ENCODE results near the gene KLHL29. TPM values are rescaled to one million over a fixed set of nuclear protein-coding genes. Genes with fewer than 3 reads are reported as not detected.

The KLHL29 gene
- total and polyA plus RNA-seq, 2 experiments from 2014 or later, result 1.5 to 6.5 TPM

GRCh38 chr2:23541503-23542229, 156.7 kb downstream of the KLHL29 start:
- Mint-ChIP-seq H3K27ac (no peak overlapping the region), H3K36me3 (ENCODE audit: low read depth) (no peaks in the 10 kb centered on the region; the same call in 2 of the 3 replicates), H3K27me3 (ENCODE audit: insufficient read depth, low read depth, poor library complexity) (peaks cover 15% of the 10 kb centered on the region), H3K4me3 (no peak overlapping the region), H3K4me1 (peaks cover 3% of the 10 kb centered on the region; the same call in 1 of the 3 replicates), H3K9me3 (no peaks in the 10 kb centered on the region; the same call in 2 of the 3 replicates)
- ATAC-seq (no peak), DNase-seq (ENCODE audit: low spot score) (no peak)
- Histone ChIP-seq H3K4me3 (no peak overlapping the region), H3K27ac (ENCODE audit: low read depth) (no peak overlapping the region), H3K27me3 (ENCODE audit: insufficient read depth) (no peaks in the 10 kb centered on the region), H3K4me1 (ENCODE audit: insufficient read depth) (no peaks in the 10 kb centered on the region), H3K9me2 (ENCODE audit: insufficient read depth) (peaks cover 8% of the 10 kb centered on the region; the same call in 1 of the 2 replicates), H3K4me2 (no peak overlapping the region), H3F3A (replicated peaks; ENCODE audit: low read depth) (no peaks in the 10 kb centered on the region), H3K36me3 (ENCODE audit: insufficient read depth) (no peaks in the 10 kb centered on the region), H4K20me1 (replicated peaks; ENCODE audit: insufficient read depth) (no peaks in the 10 kb centered on the region; the same call in 1 of the 2 replicates), H2AFZ (no peak overlapping the region), H3K79me2 (replicated peaks; ENCODE audit: insufficient read depth) (no peaks in the 10 kb centered on the region)
- no peak for TF ChIP-seq CREB1 (CRISPR knock-in tag; IDR thresholded peaks at IDR 0.05; ENCODE audit: low read depth)
- no peak for TF ChIP-seq POLR2AphosphoS5 (IDR thresholded peaks at IDR 0.05; ENCODE audit: low read depth)
- TF ChIP-seq JUNB (IDR thresholded peaks at IDR 0.05; ENCODE audit: unreplicated experiment), result no peak
- TF ChIP-seq EZH2phosphoT487 (IDR thresholded peaks at IDR 0.05; ENCODE audit: unreplicated experiment), result no peak
- TF ChIP-seq REST (IDR thresholded peaks at IDR 0.05; ENCODE audit: unreplicated experiment), result no peak
- no peak for TF ChIP-seq EZH2 (IDR thresholded peaks at IDR 0.05; ENCODE audit: low read depth, unreplicated experiment)
- TF ChIP-seq ETS1 (IDR thresholded peaks at IDR 0.05), result no peak
- TF ChIP-seq ZNF462 (CRISPR knock-in tag; IDR thresholded peaks at IDR 0.05), result no peak
- no peak for TF ChIP-seq ZNF114 (CRISPR knock-in tag; IDR thresholded peaks at IDR 0.05)
- TF ChIP-seq NANOG (IDR thresholded peaks at IDR 0.05; ENCODE audit: borderline replicate concordance), result no peak
- TF ChIP-seq CTCF (conservative IDR thresholded peaks at IDR 0.05; ENCODE audit: low read depth in 2 of 2), result no peak
- no peak for TF ChIP-seq STAT1 (IDR thresholded peaks at IDR 0.05; ENCODE audit: unreplicated experiment)
- TF ChIP-seq ZNF331 (CRISPR knock-in tag; IDR thresholded peaks at IDR 0.05; ENCODE audit: low read depth), result no peak
